Measurements from ENCODE around the gene RIT1.
A peak's percentile ranks its signal among the peaks of the same experiment; 100 is the strongest.

RIT1 gene

DNA sequence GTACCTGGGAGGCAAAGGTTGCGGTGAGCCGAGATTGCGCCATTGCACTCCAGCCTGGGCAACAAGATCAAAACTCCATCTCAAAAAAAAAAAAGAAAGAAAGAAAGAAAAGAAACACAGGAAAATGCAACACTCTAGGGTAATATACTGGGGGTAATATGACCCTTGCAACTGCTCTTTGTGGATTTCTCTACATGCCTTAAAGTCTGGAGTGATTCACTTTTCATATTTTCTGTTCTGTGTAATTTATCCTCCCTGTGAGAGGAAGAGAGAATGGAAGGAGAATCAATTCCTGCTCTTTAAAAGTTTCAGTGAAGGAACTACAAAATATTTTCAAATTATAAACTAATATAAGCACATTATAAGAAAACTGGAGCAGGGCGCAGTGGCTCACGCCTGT is 22.7 kb downstream of the RIT1 start:
- TF ChIP-seq GATA3 (IDR thresholded peaks at IDR 0.05; ENCODE audit: low read depth, low read length), result no peak

DNA sequence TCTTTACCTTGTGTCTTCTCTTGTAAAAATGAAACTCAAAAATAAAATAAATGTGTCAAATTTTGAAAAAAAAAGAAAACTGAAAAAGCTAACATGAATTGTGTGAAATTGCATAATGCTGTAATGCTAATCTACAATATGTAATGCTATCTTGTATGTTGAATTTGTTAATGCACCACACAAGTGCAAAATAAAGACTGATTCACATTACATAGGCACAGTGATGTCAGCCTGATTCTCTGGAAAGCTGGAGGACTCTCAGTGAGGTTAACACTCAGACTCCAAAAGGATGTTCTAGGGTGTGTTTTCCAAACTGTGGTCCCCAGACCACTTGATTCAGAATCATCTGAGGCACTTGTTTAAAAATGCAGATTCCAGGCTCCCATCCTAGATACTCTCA is 26.2 kb downstream of the RIT1 start:
- TF ChIP-seq GATA3 (IDR thresholded peaks at IDR 0.05; ENCODE audit: low read depth, low read length) (no peak), GATA2 (IDR thresholded peaks at IDR 0.05; ENCODE audit: low read depth, low read length) (no peak)

DNA sequence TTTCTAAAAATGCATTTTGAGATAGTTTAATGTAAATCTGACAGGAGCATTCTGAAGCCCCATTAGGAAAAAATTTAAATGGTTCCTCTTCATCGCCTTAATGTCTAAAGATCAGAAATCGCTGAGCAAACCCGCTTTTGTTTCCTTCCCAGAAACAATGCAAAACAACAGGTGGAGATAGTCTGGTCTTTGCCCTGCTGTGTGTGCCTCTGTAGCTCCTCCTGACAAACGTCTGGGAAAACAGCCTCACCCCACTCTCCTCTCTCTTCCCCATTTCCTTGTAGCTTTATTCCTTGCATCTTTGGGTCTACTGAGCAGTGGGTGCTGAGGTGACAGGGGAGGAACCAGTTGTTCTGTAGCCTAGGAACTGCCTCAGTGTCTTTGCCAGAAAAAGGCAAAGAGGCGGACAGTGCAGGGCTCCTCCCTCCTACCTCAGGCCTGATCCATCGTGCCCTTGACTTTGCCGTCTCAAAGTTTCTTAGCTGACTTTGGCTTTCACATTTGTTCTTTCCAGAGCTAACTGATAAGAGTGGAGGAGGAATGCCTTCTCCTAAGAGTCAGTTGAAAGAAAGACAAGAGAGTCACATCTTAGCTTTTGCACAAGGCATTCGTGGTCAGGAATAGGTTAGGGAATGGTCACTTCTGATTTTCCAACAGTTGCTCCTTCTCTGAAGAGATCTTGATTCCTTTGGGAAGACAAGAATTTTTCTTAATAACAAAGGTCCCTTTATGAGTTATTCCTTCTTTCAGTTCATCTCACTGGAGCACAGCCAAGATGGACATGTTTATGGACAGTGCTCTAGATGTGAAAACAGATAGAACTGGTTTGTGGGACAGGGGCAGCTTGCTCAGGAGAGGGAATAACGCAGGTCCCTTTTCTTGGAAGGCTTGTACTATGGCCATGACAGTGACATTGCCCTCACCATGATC is 26.9 kb downstream of the RIT1 start:
- peak; percentile 41; the same call in 1 of the 2 replicates for TF ChIP-seq GATA2 (IDR thresholded peaks at IDR 0.05; ENCODE audit: low read depth, low read length)
- TF ChIP-seq GATA3 (IDR thresholded peaks at IDR 0.05; ENCODE audit: low read depth, low read length), result no peak

DNA sequence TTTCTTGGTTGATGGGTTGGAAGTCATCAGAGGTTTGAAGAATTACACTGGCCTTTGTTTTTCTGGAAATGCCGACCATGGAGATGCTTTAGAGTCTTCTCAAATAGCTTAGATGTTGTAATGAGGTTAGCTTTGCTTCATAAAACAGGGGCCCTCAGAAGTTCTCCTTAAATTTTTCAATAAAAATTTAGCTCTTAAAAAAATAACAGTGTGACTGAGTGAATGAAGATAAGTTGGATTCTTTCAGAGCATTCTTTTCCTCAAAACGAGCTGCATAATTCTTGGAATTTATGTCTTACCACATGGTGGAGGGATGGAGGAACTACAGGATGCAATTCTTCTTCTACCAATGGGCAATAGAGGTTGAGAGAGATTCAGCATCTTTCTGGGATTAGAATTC is 28.4 kb downstream of the RIT1 start:
- TF ChIP-seq GATA3 (IDR thresholded peaks at IDR 0.05; ENCODE audit: low read depth, low read length) (no peak), GATA2 (IDR thresholded peaks at IDR 0.05; ENCODE audit: low read depth, low read length) (no peak)

DNA sequence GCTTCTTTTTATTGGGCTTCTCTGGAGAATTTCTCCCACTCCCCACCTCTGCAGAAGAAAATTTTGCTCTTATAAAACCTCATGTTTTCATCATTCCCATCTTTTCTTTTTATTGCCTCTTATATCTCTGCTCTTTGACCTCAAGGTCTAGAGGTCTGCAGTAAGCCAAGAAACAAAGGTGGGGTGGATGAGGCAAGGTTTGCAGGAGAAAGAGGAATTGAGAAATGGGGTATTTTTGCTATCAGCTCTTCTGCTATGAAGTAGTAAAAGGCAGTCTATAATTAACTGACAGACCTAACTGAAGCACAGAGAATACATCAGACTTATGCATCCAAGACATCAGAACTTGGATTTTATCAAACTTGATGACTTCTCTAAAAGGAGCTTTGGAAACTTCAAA is 28.9 kb downstream of the RIT1 start:
- TF ChIP-seq GATA2 (IDR thresholded peaks at IDR 0.05; ENCODE audit: low read depth, low read length) (no peak), GATA3 (IDR thresholded peaks at IDR 0.05; ENCODE audit: low read depth, low read length) (no peak)

DNA sequence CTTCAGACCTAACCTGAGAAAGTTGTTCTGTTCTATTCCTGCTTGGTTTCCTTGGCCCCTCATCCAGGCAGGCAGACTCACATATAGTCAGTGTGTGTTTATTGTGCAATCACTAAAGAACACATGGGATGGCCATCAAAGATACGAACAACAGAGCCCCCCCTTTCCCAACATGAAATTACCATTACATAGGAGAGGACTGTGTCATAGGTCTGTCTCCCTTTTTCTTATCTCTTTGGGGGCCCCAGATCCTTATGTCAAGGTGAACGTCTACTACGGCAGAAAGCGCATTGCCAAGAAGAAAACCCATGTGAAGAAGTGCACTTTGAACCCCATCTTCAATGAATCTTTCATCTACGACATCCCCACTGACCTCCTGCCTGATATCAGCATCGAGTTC is 30.2 kb downstream of the RIT1 start:
- TF ChIP-seq GATA3 (IDR thresholded peaks at IDR 0.05; ENCODE audit: low read depth, low read length) (no peak), GATA2 (IDR thresholded peaks at IDR 0.05; ENCODE audit: low read depth, low read length) (no peak)

DNA sequence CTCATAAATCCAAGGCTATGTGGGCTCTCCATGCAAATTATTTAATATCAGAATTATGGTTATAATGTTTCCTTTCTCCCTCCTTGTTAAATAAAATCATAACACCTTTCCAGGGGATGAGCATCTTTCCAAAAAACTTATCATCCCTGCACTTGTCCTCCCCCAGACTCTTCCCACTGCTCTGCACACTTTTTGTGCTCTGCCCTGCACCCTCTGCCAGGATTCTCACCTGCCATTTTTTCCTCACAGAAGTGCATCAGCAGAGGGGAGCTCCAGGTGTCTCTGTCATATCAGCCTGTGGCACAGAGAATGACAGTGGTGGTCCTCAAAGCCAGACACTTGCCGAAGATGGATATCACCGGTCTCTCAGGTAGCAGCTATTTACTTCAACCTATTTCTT is 30.9 kb downstream of the RIT1 start:
- TF ChIP-seq GATA3 (IDR thresholded peaks at IDR 0.05; ENCODE audit: low read depth, low read length) (no peak), GATA2 (IDR thresholded peaks at IDR 0.05; ENCODE audit: low read depth, low read length) (no peak)

DNA sequence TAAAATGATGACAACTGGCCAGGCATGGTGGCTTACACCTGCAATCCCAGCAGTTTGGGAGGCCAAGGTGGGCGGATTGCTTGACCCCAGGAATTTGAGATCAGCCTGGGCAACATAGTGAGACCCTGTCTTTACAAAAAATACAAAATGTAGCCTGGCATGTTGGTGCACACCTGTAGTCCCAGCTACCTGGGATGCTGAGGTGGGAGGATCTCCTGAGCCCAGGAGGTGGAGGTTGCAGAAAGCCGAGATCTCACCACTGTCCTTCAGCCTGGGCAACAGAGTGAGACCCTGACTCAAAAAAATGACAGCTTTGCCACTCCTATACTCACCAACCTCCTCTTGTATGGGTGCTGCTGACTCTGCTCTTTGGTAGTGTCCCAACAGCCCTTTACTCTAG is 33.2 kb downstream of the RIT1 start:
- TF ChIP-seq GATA3 (IDR thresholded peaks at IDR 0.05; ENCODE audit: low read depth, low read length), result no peak
- TF ChIP-seq GATA2 (IDR thresholded peaks at IDR 0.05; ENCODE audit: low read depth, low read length), result no peak

DNA sequence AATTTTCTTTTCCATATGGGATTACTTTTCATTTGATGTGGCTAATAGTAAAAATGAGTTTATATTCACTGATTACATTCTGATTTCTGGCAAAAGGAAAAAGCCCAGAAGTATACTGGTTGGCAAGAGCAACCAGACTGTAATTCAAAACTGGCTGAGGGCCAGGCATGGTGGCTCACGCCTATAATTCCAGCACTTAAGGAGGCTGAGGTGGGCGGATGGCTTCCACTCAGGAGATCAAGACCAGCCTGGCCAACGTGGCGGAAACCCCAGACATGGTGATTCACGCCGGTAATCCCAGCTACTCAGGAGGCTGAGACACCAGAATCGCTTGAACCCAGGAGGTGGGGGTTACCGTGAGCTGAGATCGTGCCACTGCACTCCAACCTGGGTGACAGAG is 37.3 kb downstream of the RIT1 start:
- TF ChIP-seq GATA3 (IDR thresholded peaks at IDR 0.05; ENCODE audit: low read depth, low read length) (no peak), GATA2 (IDR thresholded peaks at IDR 0.05; ENCODE audit: low read depth, low read length) (no peak)

DNA sequence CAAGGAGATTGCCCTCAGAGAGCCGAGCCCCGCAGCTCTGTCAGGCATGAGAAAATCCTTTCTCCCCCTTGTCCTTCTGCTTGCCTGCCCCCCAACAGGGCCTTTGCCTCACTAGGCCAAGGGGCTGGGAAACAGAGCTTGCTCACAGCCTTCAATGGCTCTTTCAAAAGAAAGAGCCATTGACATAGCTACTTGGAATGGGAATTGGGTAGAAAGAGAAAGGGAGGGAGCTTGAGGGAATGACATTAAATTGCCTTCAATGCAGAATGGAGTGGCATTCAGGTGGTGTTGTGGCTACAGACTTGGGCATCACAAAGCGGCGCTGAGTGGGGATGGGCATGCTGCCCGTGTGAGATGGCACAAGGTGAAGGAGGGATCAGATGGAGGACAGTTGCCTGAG is 38.6 kb downstream of the RIT1 start:
- TF ChIP-seq GATA3 (IDR thresholded peaks at IDR 0.05; ENCODE audit: low read depth, low read length) (no peak), GATA2 (IDR thresholded peaks at IDR 0.05; ENCODE audit: low read depth, low read length) (no peak)

DNA sequence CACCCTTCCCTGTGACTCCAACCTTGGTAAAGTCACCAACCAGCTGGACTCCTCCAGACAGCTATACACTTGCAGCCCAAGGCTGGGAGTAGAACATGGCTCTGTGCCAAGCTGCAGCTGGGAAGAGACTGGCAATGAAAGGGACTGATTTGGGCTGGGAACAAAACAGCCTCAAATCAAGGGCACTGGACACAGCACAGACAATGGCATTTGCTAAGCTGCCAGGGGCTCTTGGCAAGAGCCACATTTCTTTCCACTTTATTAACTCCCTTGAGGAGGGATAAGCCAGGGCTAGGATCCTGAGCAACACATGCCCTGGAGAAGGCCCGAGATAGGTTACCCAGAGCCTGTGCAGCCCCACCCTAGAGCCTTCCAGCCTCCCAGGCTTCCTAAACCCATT is 39.8 kb downstream of the RIT1 start:
- TF ChIP-seq GATA3 (IDR thresholded peaks at IDR 0.05; ENCODE audit: low read depth, low read length) (no peak), GATA2 (IDR thresholded peaks at IDR 0.05; ENCODE audit: low read depth, low read length) (no peak)

DNA sequence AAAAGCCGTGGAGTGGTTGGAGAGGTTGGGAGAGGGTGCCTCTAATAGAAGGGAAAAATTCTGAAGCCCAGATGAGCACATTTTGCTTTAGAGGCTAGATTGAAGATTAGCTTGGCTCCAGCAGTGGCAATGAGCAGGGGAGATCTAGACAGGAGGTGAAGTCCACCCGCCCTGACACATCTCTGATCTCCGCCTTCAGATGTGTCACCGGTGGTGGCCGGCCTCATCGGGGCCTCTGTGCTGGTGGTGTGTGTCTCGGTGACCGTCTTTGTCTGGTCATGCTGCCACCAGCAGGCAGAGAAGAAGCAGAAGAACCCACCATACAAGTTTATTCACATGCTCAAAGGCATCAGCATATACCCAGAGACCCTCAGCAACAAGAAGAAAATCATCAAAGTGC is 43.4 kb downstream of the RIT1 start:
- TF ChIP-seq GATA3 (IDR thresholded peaks at IDR 0.05; ENCODE audit: low read depth, low read length) (no peak), GATA2 (IDR thresholded peaks at IDR 0.05; ENCODE audit: low read depth, low read length) (no peak)

DNA sequence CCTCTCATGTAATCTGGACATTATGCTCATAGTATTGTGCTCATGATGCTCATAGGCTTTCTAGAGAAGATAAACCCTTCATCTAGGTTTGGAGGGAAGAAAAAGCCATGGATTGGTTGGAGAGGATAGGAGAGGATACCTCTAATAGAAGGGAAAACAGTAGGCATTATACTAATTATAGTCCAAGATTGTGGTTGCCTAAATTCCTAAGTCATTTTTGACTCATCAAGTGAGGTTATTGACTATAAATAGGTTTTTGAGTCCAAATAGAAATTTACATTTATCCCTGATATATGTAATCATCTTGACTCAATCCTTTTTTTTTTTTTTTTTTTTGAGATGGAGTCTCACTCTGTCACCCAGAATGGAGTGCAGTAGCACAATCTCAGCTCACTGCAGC is 46.8 kb downstream of the RIT1 start:
- no peak for TF ChIP-seq GATA3 (IDR thresholded peaks at IDR 0.05; ENCODE audit: low read depth, low read length)
- TF ChIP-seq GATA2 (IDR thresholded peaks at IDR 0.05; ENCODE audit: low read depth, low read length), result no peak

DNA sequence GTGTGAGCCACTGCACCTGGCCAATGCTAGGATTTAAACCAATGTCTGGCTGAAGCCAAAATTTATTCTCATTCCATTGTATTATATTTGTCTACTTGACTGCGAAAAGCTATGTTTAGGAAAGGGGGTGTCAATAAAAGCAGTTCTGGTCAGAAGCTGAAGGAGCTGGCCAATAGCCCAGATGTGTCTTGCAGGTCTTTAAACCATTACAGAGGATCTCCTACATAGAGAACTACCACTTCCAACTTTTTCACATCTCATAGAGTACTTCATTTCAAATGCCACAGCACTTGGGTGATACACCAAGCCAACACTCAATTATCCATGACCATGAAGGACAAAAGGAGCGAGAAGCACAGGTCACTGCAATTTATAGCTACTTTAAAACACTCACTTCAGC is 49.3 kb downstream of the RIT1 start:
- TF ChIP-seq GATA2 (IDR thresholded peaks at IDR 0.05; ENCODE audit: low read depth, low read length) (no peak), GATA3 (IDR thresholded peaks at IDR 0.05; ENCODE audit: low read depth, low read length) (no peak)

DNA sequence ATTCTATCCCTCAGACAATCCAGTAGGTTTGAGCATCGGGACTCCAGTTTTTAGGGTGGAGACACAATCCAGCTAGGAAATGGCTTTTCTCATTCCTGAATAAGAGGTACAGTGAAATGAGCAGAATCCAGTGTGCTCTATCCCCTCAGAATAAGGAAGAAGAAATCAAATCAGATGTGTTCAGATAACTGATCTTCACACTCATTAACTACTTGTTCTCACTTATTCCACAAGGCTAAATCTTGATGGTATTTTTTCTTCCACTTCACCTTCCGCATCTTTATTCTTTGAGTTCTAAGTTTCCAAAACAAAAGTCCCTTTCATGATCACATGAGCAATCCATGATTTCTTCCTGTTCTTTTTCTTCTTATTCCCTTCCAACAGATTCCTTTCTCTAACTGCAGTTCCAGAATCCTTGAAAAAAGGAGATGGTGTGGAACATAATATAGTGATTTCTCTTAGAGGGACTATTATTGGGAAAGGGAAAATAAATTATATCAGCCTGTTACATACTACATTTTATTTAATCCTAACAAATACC is 50.1 kb downstream of the RIT1 start:
- TF ChIP-seq GATA2 (IDR thresholded peaks at IDR 0.05; ENCODE audit: low read depth, low read length) (no peak), GATA3 (IDR thresholded peaks at IDR 0.05; ENCODE audit: low read depth, low read length) (no peak)

All from SH-SY5Y (cell line).